Measurements from ENCODE around the gene STRA6. TPM values are rescaled to one million over a fixed set of nuclear protein-coding genes. Genes with fewer than 3 reads are reported as not detected.

STRA6 gene
- polyA plus RNA-seq, 1 of the 3 experiments (the other 2 are of a cell fraction), result 27.9 TPM

- POLR2A ChIA-PET, result no interaction called here
- TF ChIP-seq TCF12 (IDR thresholded peaks at IDR 0.05) (peak; percentile 46; the same call in 1 of the 2 replicates), EZH2phosphoT487 (IDR thresholded peaks at IDR 0.05; ENCODE audit: borderline replicate concordance, low read depth) (no peak)
- Histone ChIP-seq H3K4me1 (ENCODE audit: control insufficient read depth in 1 of 2, insufficient read depth in 2 of 2, low read depth in 1 of 2, low read length in 1 of 2) (peaks cover 40 to 92% of the 10 kb centered on the region in 2 experiments), H3K27me3 (ENCODE audit: insufficient read depth) (no peaks in the 10 kb centered on the region), H3K27ac (ENCODE audit: low read depth in 2 of 2, low read length in 1 of 2) (peak overlapping the region in 1 of 2 experiments; percentile 100; a peak in 2 of 4 replicates), H3K36me3 (replicated peaks in 1 of 2; ENCODE audit: control insufficient read depth in 1 of 2, insufficient read depth in 2 of 2, low read length in 1 of 2) (no peaks in the 10 kb centered on the region), H2AFZ (ENCODE audit: low read depth) (no peak overlapping the region), H4K20me1 (ENCODE audit: insufficient read depth) (no peaks in the 10 kb centered on the region), H3K9ac (no peak overlapping the region), H3K4me3 (ENCODE audit: low read depth in 2 of 2, low read length in 1 of 2) (no peak overlapping the region), H3K9me3 (no peaks in the 10 kb centered on the region), H3K79me2 (ENCODE audit: insufficient read depth) (no peaks in the 10 kb centered on the region), H3K4me2 (peak overlapping the region; percentile 67; the same call in 1 of the 2 replicates), H3F3A (replicated peaks; ENCODE audit: insufficient read depth) (peaks cover 11% of the 10 kb centered on the region), H3K9me2 (no peaks in the 10 kb centered on the region)
- whole genome bisulfite sequencing (ENCODE audit: low lambda C conversion rate), result 94% methylated on average over 8 of the region's 10 CpGs
- CTCF ChIA-PET, result interaction anchor here (0.9 to 1.7 kb wide), 7 partner anchors 16 to 81 kb away, joined by 3 to 8 read pairs (median 6); no protein-coding TSS in a partner anchor
- DNase-seq, result no peak
Measured at GRCh38 chr15:74226761-74227540, 24.4 kb upstream of the STRA6 start.

- Histone ChIP-seq H3K27ac (ENCODE audit: low read depth in 2 of 2, low read length in 1 of 2) (peak overlapping the region in 1 of 2 experiments; percentile 100; a peak in 2 of 4 replicates), H3F3A (replicated peaks; ENCODE audit: insufficient read depth) (peaks cover 11% of the 10 kb centered on the region), H3K4me3 (ENCODE audit: low read depth in 2 of 2, low read length in 1 of 2) (no peak overlapping the region), H3K4me1 (ENCODE audit: control insufficient read depth in 1 of 2, insufficient read depth in 2 of 2, low read depth in 1 of 2, low read length in 1 of 2) (peaks cover 48 to 97% of the 10 kb centered on the region in 2 experiments), H3K9me3 (no peaks in the 10 kb centered on the region), H4K20me1 (ENCODE audit: insufficient read depth) (no peaks in the 10 kb centered on the region), H3K4me2 (no peak overlapping the region), H3K9ac (no peak overlapping the region), H3K36me3 (replicated peaks in 1 of 2; ENCODE audit: control insufficient read depth in 1 of 2, insufficient read depth in 2 of 2, low read length in 1 of 2) (no peaks in the 10 kb centered on the region), H3K79me2 (ENCODE audit: insufficient read depth) (no peaks in the 10 kb centered on the region), H3K9me2 (no peaks in the 10 kb centered on the region), H2AFZ (ENCODE audit: low read depth) (no peak overlapping the region), H3K27me3 (ENCODE audit: insufficient read depth) (no peaks in the 10 kb centered on the region)
- TF ChIP-seq CHD2 (IDR thresholded peaks at IDR 0.05; ENCODE audit: low read length, partially characterized antibody), result no peak
- TF ChIP-seq TCF12 (IDR thresholded peaks at IDR 0.05), result no peak
- TF ChIP-seq MAX (IDR thresholded peaks at IDR 0.05; ENCODE audit: low read depth), result no peak
- no peak for TF ChIP-seq MEF2A (IDR thresholded peaks at IDR 0.05; ENCODE audit: borderline replicate concordance, low read depth)
- no peak for TF ChIP-seq EP300 (IDR thresholded peaks at IDR 0.05; ENCODE audit: borderline replicate concordance in 1 of 2, low read depth in 1 of 2, low read length in 1 of 2)
- no peak for TF ChIP-seq POLR2AphosphoS5 (IDR thresholded peaks at IDR 0.05; ENCODE audit: low read depth, low read length)
- no peak for TF ChIP-seq FOXM1 (IDR thresholded peaks at IDR 0.05; ENCODE audit: low read depth)
- TF ChIP-seq MXI1 (IDR thresholded peaks at IDR 0.05; ENCODE audit: low read depth, low read length), result no peak
- no peak for TF ChIP-seq RCOR1 (IDR thresholded peaks at IDR 0.05; ENCODE audit: low read length)
- TF ChIP-seq TAF1 (IDR thresholded peaks at IDR 0.05; ENCODE audit: borderline replicate concordance, low read depth, low read length), result no peak
- ChIA-PET CTCF (interaction anchor here (0.8 to 5.9 kb wide), 5 partner anchors 15 to 82 kb away, joined by 3 to 59 read pairs (median 4); partner anchors contain the start of gene STRA6), POLR2A (no interaction called here)
- WGBS (ENCODE audit: low lambda C conversion rate), result 83% methylated on average over 2 of the region's 5 CpGs
- DNase-seq, result no peak
Measured at GRCh38 chr15:74225928-74226327, 23.3 kb upstream of the STRA6 start.
